ENCODE results near the gene POGK. TPM values are rescaled to one million over a fixed set of nuclear protein-coding genes. Genes with fewer than 3 reads are reported as not detected.

Gene POGK
- total RNA-seq, 1 donor from 2014 or later = 42.2 TPM

DNA sequence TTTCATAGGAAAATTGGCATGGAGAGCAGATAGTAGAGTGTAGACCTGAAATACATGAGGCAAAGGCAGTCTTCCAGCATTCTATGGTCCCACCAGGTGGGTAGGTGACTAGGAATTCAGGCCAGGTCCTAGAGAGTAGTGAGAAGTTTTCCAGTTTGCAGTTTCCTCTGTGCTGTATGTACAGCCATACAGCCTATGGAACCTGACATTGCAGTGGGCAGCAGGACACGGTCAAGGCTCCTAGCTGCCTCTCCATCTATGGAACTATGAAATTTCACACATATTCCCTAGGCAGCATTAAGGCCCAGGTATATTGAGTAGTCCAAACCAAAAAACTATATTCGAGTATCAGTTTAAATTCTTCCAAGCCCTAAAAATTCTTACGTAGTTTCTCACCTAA, 16.3 kb downstream of the POGK start:
- Mint-ChIP-seq H3K4me1 (ENCODE audit: unreplicated experiment) (peaks cover 9% of the 10 kb centered on the region), H3K27me3 (ENCODE audit: unreplicated experiment) (peaks cover 4% of the 10 kb centered on the region), H3K36me3 (ENCODE audit: low read depth, unreplicated experiment) (peaks cover 24% of the 10 kb centered on the region), H3K4me3 (ENCODE audit: unreplicated experiment) (no peak overlapping the region), H3K27ac (ENCODE audit: unreplicated experiment) (no peak overlapping the region), H3K9me3 (ENCODE audit: unreplicated experiment) (no peaks in the 10 kb centered on the region)
- TF ChIP-seq, protein P1, sequence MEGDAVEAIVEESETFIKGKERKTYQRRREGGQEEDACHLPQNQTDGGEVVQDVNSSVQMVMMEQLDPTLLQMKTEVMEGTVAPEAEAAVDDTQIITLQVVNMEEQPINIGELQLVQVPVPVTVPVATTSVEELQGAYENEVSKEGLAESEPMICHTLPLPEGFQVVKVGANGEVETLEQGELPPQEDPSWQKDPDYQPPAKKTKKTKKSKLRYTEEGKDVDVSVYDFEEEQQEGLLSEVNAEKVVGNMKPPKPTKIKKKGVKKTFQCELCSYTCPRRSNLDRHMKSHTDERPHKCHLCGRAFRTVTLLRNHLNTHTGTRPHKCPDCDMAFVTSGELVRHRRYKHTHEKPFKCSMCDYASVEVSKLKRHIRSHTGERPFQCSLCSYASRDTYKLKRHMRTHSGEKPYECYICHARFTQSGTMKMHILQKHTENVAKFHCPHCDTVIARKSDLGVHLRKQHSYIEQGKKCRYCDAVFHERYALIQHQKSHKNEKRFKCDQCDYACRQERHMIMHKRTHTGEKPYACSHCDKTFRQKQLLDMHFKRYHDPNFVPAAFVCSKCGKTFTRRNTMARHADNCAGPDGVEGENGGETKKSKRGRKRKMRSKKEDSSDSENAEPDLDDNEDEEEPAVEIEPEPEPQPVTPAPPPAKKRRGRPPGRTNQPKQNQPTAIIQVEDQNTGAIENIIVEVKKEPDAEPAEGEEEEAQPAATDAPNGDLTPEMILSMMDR (IDR thresholded peaks at IDR 0.05; ENCODE audit: unreplicated experiment) = no peak
- no peak for DNase-seq (ENCODE audit: low spot score)

GRCh38 chr1:166857995-166858394, 18.7 kb downstream of the POGK start:
- TF ChIP-seq, protein P1 (IDR thresholded peaks at IDR 0.05; ENCODE audit: unreplicated experiment) = no peak
- peaks cover 4% of the 10 kb centered on the region for H3K27me3 Mint-ChIP-seq (ENCODE audit: unreplicated experiment)
- H3K27ac Mint-ChIP-seq (ENCODE audit: unreplicated experiment) = no peak overlapping the region
- DNase-seq (ENCODE audit: low spot score) = no peak
- no peaks in the 10 kb centered on the region for H3K9me3 Mint-ChIP-seq (ENCODE audit: unreplicated experiment)
- H3K4me3 Mint-ChIP-seq (ENCODE audit: unreplicated experiment) = no peak overlapping the region
- H3K36me3 Mint-ChIP-seq (ENCODE audit: low read depth, unreplicated experiment) = peaks cover 4% of the 10 kb centered on the region
- H3K4me1 Mint-ChIP-seq (ENCODE audit: unreplicated experiment) = peaks cover 9% of the 10 kb centered on the region

DNA sequence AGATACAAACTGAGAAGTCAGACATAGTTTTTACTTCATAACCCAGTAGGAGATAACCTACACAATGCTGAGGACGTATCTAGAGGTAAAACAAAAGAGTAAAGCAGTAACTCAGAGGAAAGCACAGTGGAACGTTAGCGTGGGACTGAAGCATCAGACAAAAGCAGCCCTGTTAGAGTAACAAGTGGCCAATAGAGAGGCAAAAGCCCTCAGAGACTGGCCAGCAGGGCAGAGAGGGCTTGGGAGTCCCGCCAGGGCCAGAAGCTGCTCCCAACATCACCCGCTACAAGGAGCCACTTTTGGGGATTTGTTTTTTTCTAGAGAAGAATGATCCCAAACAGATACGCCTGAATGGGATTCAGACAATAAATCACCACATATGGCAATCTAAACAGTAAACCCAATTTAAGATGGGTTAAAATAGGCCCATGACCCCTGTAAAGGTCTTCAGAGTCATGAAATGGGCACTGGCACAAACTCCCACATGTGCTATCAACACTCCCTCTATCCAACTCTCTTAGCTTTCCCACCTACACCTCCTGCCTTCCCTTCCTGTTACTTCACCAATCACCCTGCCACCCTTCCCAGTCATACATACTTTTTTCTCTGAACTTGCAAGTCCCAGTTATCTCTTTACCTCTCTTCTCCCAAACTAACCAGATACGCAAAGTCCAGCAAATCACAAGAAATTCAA, 19.6 kb downstream of the POGK start:
- Mint-ChIP-seq H3K4me1 (ENCODE audit: unreplicated experiment) (peaks cover 9% of the 10 kb centered on the region), H3K36me3 (ENCODE audit: low read depth, unreplicated experiment) (peaks cover 2% of the 10 kb centered on the region), H3K9me3 (ENCODE audit: unreplicated experiment) (no peaks in the 10 kb centered on the region), H3K4me3 (ENCODE audit: unreplicated experiment) (no peak overlapping the region), H3K27ac (ENCODE audit: unreplicated experiment) (no peak overlapping the region), H3K27me3 (ENCODE audit: unreplicated experiment) (peaks cover 4% of the 10 kb centered on the region)
- no peak for DNase-seq (ENCODE audit: low spot score)
- TF ChIP-seq, protein P1 (IDR thresholded peaks at IDR 0.05; ENCODE audit: unreplicated experiment) = no peak

- no peak overlapping the region for H3K4me3 Mint-ChIP-seq (ENCODE audit: unreplicated experiment)
- H3K36me3 Mint-ChIP-seq (ENCODE audit: low read depth, unreplicated experiment) = no peaks in the 10 kb centered on the region
- H3K4me1 Mint-ChIP-seq (ENCODE audit: unreplicated experiment) = peaks cover 9% of the 10 kb centered on the region
- DNase-seq (ENCODE audit: low spot score) = no peak
- no peaks in the 10 kb centered on the region for H3K9me3 Mint-ChIP-seq (ENCODE audit: unreplicated experiment)
- TF ChIP-seq, protein P1 (IDR thresholded peaks at IDR 0.05; ENCODE audit: unreplicated experiment) = no peak
- H3K27me3 Mint-ChIP-seq (ENCODE audit: unreplicated experiment) = peaks cover 4% of the 10 kb centered on the region
- H3K27ac Mint-ChIP-seq (ENCODE audit: unreplicated experiment) = no peak overlapping the region
Observed at GRCh38 chr1:166859597-166859996, 20.3 kb downstream of the POGK start.

DNA sequence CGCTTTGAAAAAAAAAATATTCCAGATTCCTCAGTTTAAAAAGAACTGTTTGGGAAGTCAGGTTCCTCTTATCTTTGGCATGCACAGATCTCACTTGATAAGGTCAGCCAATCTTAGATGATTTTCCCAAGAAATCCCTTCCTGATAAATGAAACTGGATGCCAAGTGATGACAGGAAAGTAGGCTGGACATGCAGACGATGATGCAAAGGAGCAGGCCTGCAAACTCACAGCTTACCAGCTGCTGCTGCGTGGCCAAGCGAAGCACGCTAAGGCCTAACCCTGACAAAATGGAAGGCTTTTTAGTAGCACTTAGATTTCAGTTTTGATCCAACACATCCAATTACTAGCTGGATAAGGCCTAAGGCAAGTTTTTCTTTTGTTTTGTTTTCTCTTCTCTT, 26.7 kb downstream of the POGK start:
- Mint-ChIP-seq H3K36me3 (ENCODE audit: low read depth, unreplicated experiment) (no peaks in the 10 kb centered on the region), H3K27me3 (ENCODE audit: unreplicated experiment) (no peaks in the 10 kb centered on the region), H3K27ac (ENCODE audit: unreplicated experiment) (no peak overlapping the region), H3K9me3 (ENCODE audit: unreplicated experiment) (no peaks in the 10 kb centered on the region), H3K4me3 (ENCODE audit: unreplicated experiment) (no peak overlapping the region), H3K4me1 (ENCODE audit: unreplicated experiment) (no peaks in the 10 kb centered on the region)
- no peak for DNase-seq (ENCODE audit: low spot score)
- TF ChIP-seq, protein P1 (IDR thresholded peaks at IDR 0.05; ENCODE audit: unreplicated experiment) = no peak
